Mesenchymal stem cell (in vitro differentiated cells and primary cell): ENCODE results near the gene FRYL.

ENCODE experiments used
- DNase-seq: peaks from one replicate; pipeline ENCODE4 v3.0.0-alpha.2; 2013
- H2AFZ ChIP-seq: one replicate; pipeline ENCODE4 v1.6.1; 2013; ENCODE audit warnings: low read depth, mild to moderate bottlenecking, control low read depth, inconsistent platforms, low read length, moderate library complexity
- H2AK5ac ChIP-seq: 2 replicates; pipeline ENCODE4 v1.6.1; 2013; ENCODE audit warnings: low read length, moderate library complexity, mild to moderate bottlenecking, inconsistent platforms; ENCODE audit not compliant: severe bottlenecking
- H2BK120ac ChIP-seq: one replicate; pipeline ENCODE4 v1.6.1; 2013; ENCODE audit warnings: low read depth, mild to moderate bottlenecking, inconsistent platforms, low read length, moderate library complexity
- H2BK12ac ChIP-seq, 2 experiments: one replicate each; pipeline ENCODE4 v1.6.1; 2013; ENCODE audit warnings: inconsistent platforms in 2 of 2, low read length in 2 of 2, mild to moderate bottlenecking in 2 of 2, moderate library complexity in 2 of 2, control low read depth in 1 of 2
- H2BK15ac ChIP-seq: one replicate; pipeline ENCODE4 v1.6.1; 2013; ENCODE audit warnings: mild to moderate bottlenecking, low read depth, inconsistent platforms; ENCODE audit not compliant: poor library complexity, severe bottlenecking
- H2BK5ac ChIP-seq: 2 replicates; pipeline ENCODE4 v1.6.1; 2013; ENCODE audit warnings: low read depth, mild to moderate bottlenecking, low read length, control low read depth, inconsistent platforms; ENCODE audit not compliant: poor library complexity, severe bottlenecking
- H3K14ac ChIP-seq, 2 experiments: one replicate each; pipeline ENCODE4 v1.6.1; 2013; ENCODE audit warnings: inconsistent platforms in 2 of 2, low read length in 2 of 2, control low read depth in 1 of 2, mild to moderate bottlenecking in 1 of 2, moderate library complexity in 1 of 2
- H3K18ac ChIP-seq, 2 experiments: one replicate each; pipeline ENCODE4 v1.6.1; 2013; ENCODE audit warnings: inconsistent platforms in 2 of 2, low read length in 2 of 2, control low read depth in 1 of 2, low read depth in 1 of 2, mild to moderate bottlenecking in 1 of 2
- H3K23ac ChIP-seq, 2 experiments: one replicate each; pipeline ENCODE4 v1.6.1; 2013; ENCODE audit warnings: inconsistent platforms in 2 of 2, low read length in 2 of 2, mild to moderate bottlenecking in 2 of 2, moderate library complexity in 2 of 2, control low read depth in 1 of 2
- H3K27ac ChIP-seq: 2 replicates; pipeline ENCODE4 v1.5.1; 2013; ENCODE audit warnings: mild to moderate bottlenecking, moderate library complexity, low read length, control low read depth, inconsistent platforms; ENCODE audit not compliant: poor library complexity, severe bottlenecking
- H3K27me3 ChIP-seq, 2 experiments: 2 replicates each; pipeline versions ENCODE4 v1.6.1 to v1.7.0; 2013; ENCODE audit warnings: low read length in 2 of 2, mild to moderate bottlenecking in 2 of 2, moderate library complexity in 2 of 2, control low read depth in 1 of 2, inconsistent platforms in 1 of 2; ENCODE audit not compliant: control insufficient read depth in 1 of 2, insufficient read depth in 1 of 2
- H3K36me3 ChIP-seq, 2 experiments: 2 replicates each; pipeline versions ENCODE4 v1.6.1 to v1.7.0; 2013; ENCODE audit warnings: low read length in 2 of 2, control low read depth in 1 of 2, inconsistent platforms in 1 of 2, low read depth in 1 of 2, mild to moderate bottlenecking in 1 of 2; ENCODE audit not compliant: insufficient read depth in 2 of 2, control insufficient read depth in 1 of 2
- H3K4ac ChIP-seq, 2 experiments: one replicate each; pipeline ENCODE4 v1.6.1; 2013; ENCODE audit warnings: inconsistent platforms in 2 of 2, low read length in 2 of 2, mild to moderate bottlenecking in 2 of 2, moderate library complexity in 2 of 2, control low read depth in 1 of 2, low read depth in 1 of 2
- H3K4me1 ChIP-seq: 2 replicates; pipeline ENCODE4 v1.6.1; 2013; ENCODE audit warnings: low read depth, low read length, control low read depth; ENCODE audit not compliant: control insufficient read depth, insufficient read depth
- H3K4me2 ChIP-seq: 2 replicates; pipeline ENCODE4 v1.6.1; 2013; ENCODE audit warnings: low read length, mild to moderate bottlenecking, inconsistent platforms; ENCODE audit not compliant: poor library complexity, severe bottlenecking
- H3K4me3 ChIP-seq, 2 experiments: 2 replicates each; pipeline versions ENCODE4 v1.5.1 to v1.7.0; 2013; ENCODE audit warnings: low read length in 2 of 2, mild to moderate bottlenecking in 2 of 2, control low read depth in 1 of 2, low read depth in 1 of 2; ENCODE audit not compliant: insufficient read depth in 1 of 2
- H3K79me1 ChIP-seq: replicated peaks from 2 replicates; pipeline ENCODE4 v1.6.1; 2013; ENCODE audit warnings: mild to moderate bottlenecking, control low read depth, low read length, inconsistent platforms; ENCODE audit not compliant: poor library complexity, severe bottlenecking
- H3K9ac ChIP-seq: 2 replicates; pipeline ENCODE4 v1.7.0; 2013; ENCODE audit warnings: mild to moderate bottlenecking, low read length, moderate library complexity
- H3K9me3 ChIP-seq: 2 replicates; pipeline ENCODE4 v1.7.0; 2013; ENCODE audit warnings: mild to moderate bottlenecking, low read length; ENCODE audit not compliant: control insufficient read depth
- H4K8ac ChIP-seq: one replicate; pipeline ENCODE4 v1.6.1; 2013; ENCODE audit warnings: inconsistent platforms, mild to moderate bottlenecking, low read length, moderate library complexity
- H4K91ac ChIP-seq: one replicate; pipeline ENCODE4 v1.6.1; 2013; ENCODE audit warnings: mild to moderate bottlenecking, low read length, inconsistent platforms
- WGBS: methylation state at CpG from one replicate; pipeline ENCODE4 v1.1.7; 2013; ENCODE audit warnings: mixed read lengths; 5-methylcytosine and 5-hydroxymethylcytosine counted together

The FRYL gene

GRCh38 chr4:48491514-48492176, 288.4 kb downstream of the FRYL start:
- H4K91ac ChIP-seq, result no peak overlapping the region
- no peak overlapping the region for H3K4me3 ChIP-seq
- WGBS, result 55% methylated on average over 23 of the region's 23 CpGs
- H3K36me3 ChIP-seq, result peaks cover 0 to 7% of the 10 kb centered on the region in 2 experiments
- no peak overlapping the region for H3K14ac ChIP-seq
- H3K4me2 ChIP-seq, result no peak overlapping the region
- peaks cover 32 to 62% of the 10 kb centered on the region in 2 experiments for H3K27me3 ChIP-seq
- no peak overlapping the region for H3K9ac ChIP-seq
- no peak for DNase-seq
- H4K8ac ChIP-seq, result no peak overlapping the region
- no peak overlapping the region for H2AK5ac ChIP-seq
- no peaks in the 10 kb centered on the region for H3K79me1 ChIP-seq
- no peak overlapping the region for H3K18ac ChIP-seq
- H2BK120ac ChIP-seq, result no peak overlapping the region
- peaks cover 12% of the 10 kb centered on the region for H3K4me1 ChIP-seq
- no peak overlapping the region for H3K4ac ChIP-seq
- no peak overlapping the region for H2BK5ac ChIP-seq
- H3K23ac ChIP-seq, result no peak overlapping the region
- H2AFZ ChIP-seq, result no peak overlapping the region
- no peak overlapping the region for H3K27ac ChIP-seq
- H2BK15ac ChIP-seq, result no peak overlapping the region
- H2BK12ac ChIP-seq, result no peak overlapping the region
- H3K9me3 ChIP-seq, result no peaks in the 10 kb centered on the region

- Histone ChIP-seq H2AFZ (peak overlapping the region; percentile 69), H3K27me3 (peaks cover 32 to 69% of the 10 kb centered on the region in 2 experiments), H4K8ac (peak overlapping the region; percentile 4), H2AK5ac (no peak overlapping the region), H2BK15ac (no peak overlapping the region), H3K23ac (peak overlapping the region in 1 of 2 experiments; percentile 97), H3K36me3 (peaks cover 0 to 6% of the 10 kb centered on the region in 2 experiments), H2BK5ac (no peak overlapping the region), H2BK120ac (no peak overlapping the region), H4K91ac (no peak overlapping the region), H3K9ac (no peak overlapping the region), H3K4me3 (peak overlapping the region in 1 of 2 experiments; percentile 53), H3K27ac (no peak overlapping the region), H3K4me2 (peak overlapping the region; percentile 76), H2BK12ac (no peak overlapping the region), H3K18ac (peak overlapping the region in 1 of 2 experiments; percentile 35), H3K9me3 (no peaks in the 10 kb centered on the region), H3K79me1 (no peaks in the 10 kb centered on the region), H3K4ac (no peak overlapping the region), H3K14ac (no peak overlapping the region), H3K4me1 (peaks cover 12% of the 10 kb centered on the region)
- 7% methylated on average over 78 of the region's 104 CpGs for WGBS
- DNase-seq, result no peak
Measured at GRCh38 chr4:48490680-48491513, 289.2 kb downstream of the FRYL start.

GRCh38 chr4:48490012-48490679, 289.9 kb downstream of the FRYL start, which contains the start of gene ZAR1:
TSS of gene ZAR1 (plus strand) at chr4:48490252. CDS start at chr4:48490292, 40 bp downstream.
- Histone ChIP-seq H3K23ac (peak within 1 kb of the TSS in 1 of 2 experiments; percentile 97), H2BK12ac (peak within 1 kb of the TSS in 1 of 2 experiments; percentile 42), H3K27me3 (peaks cover 32 to 77% of the 10 kb centered on the region in 2 experiments), H3K14ac (peak within 1 kb of the TSS in 1 of 2 experiments; percentile 81), H2BK120ac (no peak within 1 kb of the TSS), H4K8ac (peak within 1 kb of the TSS; percentile 49), H3K4me1 (peaks cover 12% of the 10 kb centered on the region), H3K36me3 (peaks cover 0 to 3% of the 10 kb centered on the region in 2 experiments), H3K18ac (peak within 1 kb of the TSS; percentile 35 to 81), H2BK5ac (no peak within 1 kb of the TSS), H3K79me1 (no peaks in the 10 kb centered on the region), H2AK5ac (no peak within 1 kb of the TSS), H3K4me3 (peak within 1 kb of the TSS; percentile 24 to 53), H3K27ac (no peak within 1 kb of the TSS), H3K4me2 (peak within 1 kb of the TSS; percentile 76), H3K4ac (no peak within 1 kb of the TSS), H3K9ac (no peak within 1 kb of the TSS), H3K9me3 (no peaks in the 10 kb centered on the region), H4K91ac (peak within 1 kb of the TSS; percentile 21), H2BK15ac (no peak within 1 kb of the TSS), H2AFZ (peak within 1 kb of the TSS; percentile 69)
- DNase-seq, result no peak
- WGBS, result under 1% methylated on average over 67 of the region's 80 CpGs
